Activated CD4-positive, alpha-beta T cell treated with anti-CD3 and anti-CD28 coated beads, Interleukin-2, amount 50 U/mL, for 16 hours (primary cell): Measurements from ENCODE around the gene SIK1.

Source experiments
- DNase-seq: peaks from one replicate; pipeline ENCODE4 v3.0.0-alpha.2; 2020

Gene SIK1

DNA sequence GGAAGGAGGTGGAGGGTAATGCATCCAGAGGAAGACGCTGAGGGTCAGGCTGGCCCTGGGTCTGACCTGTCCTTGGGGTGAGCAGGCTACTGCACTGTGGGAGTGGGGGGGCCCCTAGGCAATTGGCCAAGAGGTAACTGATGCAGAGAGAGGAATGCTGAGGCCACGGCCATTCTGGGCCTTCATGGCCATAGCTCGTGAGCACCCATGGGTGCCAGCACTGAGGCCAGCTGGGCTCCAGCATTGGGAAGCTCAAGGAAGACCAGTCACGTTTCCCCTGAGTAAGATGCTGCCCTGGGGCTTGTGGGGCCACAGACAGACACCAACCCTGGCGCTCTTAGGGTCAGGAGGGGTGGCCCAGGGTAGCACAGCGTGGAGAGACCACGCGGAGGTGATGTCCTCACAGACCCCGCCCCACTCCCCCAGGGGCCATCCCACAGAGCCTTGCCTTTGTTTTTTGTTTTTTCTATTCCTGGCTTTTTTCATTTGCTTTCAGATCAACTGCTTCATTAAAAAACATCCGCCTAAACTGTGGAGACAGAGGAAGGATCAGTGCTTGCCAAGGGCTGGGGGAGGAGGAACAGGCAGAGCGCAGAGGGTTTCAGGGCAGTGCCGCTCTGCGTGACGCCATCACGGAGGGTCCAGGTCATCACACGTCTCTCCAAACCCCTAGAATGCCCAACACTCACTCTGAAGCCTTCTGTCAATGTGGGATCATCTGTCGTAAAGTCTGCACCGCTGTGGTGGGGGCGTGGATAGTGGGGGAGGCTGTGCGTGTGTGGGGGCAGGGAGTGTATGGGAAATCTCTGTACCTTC lies 61.1 kb downstream of the SIK1 start:
- DNase-seq: no peak

DNA sequence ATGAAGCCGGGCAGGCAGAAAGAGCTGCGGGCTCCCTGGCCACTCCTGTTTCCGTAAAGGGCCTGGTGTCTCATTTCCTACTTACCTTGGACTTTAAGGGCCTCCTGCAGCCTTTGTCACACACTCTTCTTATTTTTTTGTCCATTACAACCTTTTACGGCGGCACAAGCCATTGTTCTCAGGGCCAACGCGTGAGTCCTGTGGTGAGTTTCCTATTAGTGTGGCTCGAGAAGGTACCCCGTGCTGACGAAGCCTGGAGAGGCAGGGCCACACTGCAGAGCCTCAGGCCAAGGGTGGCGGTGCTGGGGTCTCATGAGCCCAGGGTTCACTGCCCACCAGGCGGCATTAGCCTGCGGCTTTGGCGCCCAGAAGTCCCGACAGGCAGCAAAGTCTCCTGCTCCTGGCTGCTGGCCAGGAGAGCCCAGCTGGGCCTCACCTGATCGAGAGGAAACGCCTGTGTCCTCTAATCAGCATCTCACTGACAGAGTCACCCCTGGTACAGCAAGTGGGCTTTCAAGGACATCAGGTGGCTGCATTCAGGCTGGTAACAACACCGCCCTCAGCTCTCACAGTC lies 62.0 kb downstream of the SIK1 start:
- no peak for DNase-seq
